HG03025 (cell line): Measurements from ENCODE around the gene TMED10.

Experiments
- ATAC-seq: cut with Tn5 transposase; IDR thresholded peaks from one replicate; pipeline ENCODE4 v1.9.1; 2021; ENCODE audit warnings: mild to moderate bottlenecking, moderate library complexity; ENCODE audit not compliant: unreplicated experiment, low FRiP score

Gene TMED10

DNA sequence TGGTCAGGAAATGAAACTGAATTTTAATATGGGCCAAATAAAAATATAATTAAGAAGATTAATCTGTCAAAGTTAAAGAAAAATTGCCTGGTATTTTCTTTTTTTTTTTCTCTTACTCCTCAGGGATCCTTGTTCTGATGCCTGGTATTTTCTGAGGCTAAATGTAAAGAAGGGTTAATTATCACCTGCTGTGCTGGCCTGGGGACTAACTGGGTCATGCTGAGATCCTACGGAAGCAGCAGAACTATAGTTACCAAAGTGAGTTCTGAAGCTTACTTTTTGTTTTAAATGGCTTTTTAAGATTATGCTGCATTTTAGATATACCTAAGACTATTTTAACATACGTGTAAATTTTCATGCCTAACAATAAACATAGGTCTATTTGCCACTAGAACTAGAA is 83.7 kb downstream of the TMED10 start:
- no peak for ATAC-seq

DNA sequence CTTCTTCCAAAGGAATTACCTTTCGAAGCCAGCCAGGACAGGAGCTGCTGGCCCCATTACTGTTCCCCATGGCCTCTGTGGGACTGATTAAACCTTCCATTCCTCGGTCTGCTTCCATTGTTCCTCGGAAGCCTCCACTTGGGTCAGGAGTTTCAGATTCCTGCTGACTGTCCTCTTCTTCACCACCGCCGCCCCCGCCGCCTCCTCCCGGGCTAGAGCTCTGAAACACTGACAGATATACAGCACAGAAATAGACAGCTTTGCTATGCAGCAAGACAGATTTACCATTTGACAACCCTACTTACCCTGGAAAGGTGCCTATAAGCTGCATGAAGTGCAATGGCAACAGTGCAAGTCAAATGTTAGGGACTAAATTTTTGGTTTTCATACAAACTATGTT is 85.2 kb downstream of the TMED10 start:
- no peak for ATAC-seq

DNA sequence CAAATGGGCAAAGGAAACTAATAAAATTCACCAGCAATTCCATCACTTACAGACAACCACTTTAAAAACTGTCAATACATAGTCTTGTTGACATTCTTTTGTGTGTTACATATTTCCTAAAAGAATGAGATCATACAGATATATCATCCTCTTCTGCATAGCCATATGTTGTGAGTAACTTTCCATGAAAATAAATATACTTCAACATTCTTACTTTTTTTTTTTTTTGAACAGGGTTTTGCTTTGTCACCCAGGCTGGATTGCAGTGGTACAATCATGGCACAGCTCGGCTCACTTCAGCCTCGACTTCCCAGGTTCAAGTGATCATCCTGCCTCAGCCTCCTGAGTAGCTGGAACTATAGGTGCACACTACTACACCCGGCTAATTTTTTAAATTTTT is 86.1 kb downstream of the TMED10 start:
- no peak for ATAC-seq

DNA sequence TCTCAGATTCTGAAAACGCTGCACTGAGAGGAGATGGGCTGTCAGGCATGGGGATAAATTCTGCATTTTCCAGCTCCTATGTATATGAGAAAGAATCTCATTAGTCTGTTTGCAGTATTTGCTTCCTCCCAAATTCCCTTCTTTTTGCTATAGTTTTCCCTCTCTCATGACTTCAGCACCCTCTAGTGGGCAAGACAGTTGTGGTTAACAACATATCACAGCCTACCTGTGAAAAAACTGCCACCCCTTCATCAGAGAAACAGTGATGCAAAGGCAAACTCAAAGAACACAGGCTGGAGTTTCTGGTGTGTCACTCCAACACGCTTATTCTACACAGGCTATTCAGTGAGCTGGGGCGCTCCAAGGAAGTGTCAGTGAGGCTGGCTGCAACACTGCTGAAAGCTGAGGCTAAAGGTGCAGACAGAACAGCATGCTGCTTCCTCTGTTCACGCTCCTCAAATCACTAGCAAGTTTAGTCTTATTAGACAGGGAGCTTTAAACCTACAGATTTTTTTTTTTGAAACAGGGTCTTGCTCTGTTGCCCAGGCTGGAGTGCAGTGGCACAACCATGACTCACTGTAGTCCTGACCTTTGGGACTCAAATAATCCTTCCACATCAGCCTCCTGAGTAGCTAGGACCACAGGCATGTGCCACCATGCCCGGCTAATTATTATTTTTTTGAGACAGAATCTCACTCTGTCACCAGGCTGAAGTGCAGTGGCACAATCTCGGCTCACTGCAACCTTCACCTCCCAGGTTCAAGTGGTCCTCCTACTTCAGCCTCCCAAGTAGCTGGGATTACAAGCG is 87.6 kb downstream of the TMED10 start:
- no peak for ATAC-seq

DNA sequence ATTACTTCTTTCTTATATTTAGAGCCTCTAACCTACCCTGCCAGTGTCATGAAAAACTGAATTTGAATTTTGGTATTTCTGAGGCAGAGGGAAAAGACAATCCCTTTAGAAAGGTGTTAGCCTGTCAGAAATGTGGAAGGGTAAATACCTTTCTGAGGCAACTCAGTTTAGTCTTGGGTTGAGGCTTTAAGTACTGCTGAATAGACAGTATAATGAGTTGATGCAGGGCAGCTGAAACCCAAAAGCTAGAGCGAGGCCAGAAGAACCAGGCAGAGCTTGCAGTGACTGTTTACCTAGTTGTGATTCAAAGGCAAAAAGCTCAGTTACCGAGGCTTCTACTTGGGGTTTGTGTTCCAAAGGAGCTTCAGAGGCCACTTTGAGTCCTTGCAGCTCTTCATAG is 88.3 kb downstream of the TMED10 start:
- no peak for ATAC-seq

DNA sequence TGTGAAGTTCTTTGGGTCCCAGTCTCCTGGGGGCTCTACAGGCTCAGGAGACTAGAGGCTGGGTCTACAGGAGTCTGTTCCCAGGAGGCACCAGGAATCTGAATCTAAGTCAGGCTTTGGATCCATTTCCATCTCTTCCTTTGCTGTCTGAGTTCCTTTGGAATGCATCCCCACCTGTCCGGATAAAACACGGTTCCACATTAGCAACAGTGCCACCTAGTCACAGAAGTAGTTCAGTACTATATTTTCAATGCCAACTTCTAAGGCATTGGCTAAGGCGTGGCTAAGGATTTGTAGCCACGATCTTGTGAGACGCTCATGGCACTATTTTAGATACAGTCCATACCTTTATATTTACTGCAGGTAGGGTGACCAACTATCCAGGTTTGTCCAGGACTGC is 91.9 kb downstream of the TMED10 start:
- no peak for ATAC-seq

DNA sequence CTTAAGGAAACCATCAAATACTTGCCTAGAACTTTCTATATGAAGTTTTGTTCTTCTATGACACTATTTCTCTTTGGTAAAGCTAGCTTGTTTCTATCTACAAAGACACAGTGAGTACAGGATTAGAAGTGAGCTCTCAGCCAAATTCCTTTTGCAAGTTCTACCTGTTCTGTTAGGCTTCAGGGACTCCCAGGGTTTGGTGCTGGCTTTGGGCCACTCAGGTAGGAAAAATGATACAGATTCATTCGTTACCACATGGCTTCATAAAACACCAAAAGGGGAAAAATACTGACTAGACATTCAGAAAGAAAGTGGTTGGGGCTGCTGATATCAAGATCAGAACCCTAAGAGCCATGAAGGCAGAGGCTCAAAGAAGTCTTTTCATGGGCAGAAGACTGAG is 93.1 kb downstream of the TMED10 start:
- no peak for ATAC-seq

DNA sequence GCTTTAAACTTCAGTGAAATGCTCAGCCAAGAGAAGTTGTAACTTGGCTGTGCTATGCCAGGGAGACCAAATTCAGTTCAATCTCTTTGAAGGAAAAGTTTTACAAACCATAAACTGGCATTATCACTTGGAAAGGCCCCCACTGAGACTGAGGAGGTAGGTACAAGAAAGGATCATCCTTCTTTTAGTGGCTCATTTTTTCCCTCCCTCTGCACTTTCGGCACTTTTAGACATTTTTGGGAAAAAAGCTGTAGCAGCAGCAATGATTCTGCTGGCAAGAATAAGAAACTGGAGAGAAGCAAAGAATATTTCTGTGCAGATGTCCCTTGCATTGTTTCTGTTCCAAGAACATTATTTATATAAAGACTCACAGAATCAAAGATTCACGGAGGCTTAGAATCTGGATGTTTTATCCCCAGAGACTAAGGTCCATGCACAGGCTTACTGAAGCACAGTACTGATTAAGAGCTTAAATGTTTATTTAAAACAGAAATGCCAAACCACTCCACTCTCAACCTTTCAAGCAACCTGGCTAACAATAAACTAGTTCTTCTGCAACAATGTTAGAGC is 94.7 kb downstream of the TMED10 start:
- no peak for ATAC-seq
